Measurements from ENCODE around the gene SEMA6B.

DNA sequence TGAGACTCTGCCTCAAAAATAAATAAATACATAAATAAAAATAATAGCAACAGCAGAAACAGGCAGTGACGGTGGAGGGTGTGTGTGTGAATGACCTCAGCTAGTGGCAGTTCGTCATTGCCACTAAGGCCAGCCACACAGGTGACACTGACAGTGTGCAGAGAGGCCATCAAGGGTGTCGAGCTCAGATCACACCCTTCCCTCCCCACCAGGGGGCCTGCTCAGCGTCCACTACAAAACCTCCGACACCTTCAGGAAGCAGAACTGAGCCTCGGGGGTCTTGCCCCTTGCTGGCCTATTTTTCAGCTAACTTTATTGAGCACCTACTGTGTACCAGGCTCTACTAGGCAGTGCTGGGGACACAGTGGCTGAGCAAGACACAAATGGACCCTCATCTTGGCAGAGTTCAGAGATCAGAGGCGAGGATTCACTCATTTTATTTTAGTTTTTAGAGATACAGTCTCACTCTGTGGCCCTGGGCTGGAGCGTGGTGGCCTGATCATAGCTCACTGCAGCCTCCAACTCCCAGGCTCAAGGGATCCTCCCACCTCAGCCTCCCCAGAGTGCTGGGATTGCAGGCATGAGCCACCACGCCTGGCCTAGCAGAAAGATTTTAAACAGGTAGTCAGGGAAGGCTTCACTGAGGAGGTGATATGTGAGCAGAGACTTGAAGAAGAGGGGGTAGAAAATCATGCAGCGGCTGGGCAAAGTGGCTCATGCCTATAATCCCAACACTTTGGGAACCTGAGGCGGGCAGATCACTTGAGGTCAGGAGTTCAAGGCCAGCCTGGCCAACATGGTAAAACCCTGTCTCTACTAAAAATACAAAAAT, 30.3 kb upstream of the SEMA6B start:
- TF ChIP-seq, protein P1, sequence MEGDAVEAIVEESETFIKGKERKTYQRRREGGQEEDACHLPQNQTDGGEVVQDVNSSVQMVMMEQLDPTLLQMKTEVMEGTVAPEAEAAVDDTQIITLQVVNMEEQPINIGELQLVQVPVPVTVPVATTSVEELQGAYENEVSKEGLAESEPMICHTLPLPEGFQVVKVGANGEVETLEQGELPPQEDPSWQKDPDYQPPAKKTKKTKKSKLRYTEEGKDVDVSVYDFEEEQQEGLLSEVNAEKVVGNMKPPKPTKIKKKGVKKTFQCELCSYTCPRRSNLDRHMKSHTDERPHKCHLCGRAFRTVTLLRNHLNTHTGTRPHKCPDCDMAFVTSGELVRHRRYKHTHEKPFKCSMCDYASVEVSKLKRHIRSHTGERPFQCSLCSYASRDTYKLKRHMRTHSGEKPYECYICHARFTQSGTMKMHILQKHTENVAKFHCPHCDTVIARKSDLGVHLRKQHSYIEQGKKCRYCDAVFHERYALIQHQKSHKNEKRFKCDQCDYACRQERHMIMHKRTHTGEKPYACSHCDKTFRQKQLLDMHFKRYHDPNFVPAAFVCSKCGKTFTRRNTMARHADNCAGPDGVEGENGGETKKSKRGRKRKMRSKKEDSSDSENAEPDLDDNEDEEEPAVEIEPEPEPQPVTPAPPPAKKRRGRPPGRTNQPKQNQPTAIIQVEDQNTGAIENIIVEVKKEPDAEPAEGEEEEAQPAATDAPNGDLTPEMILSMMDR (conservative IDR thresholded peaks at IDR 0.05), result no peak; the same call in 1 of the 2 replicates
- no peak for TF ChIP-seq ZFX (IDR thresholded peaks at IDR 0.05)
